ENCODE data around the gene NDUFC2. TPM values are rescaled to one million over a fixed set of nuclear protein-coding genes. Genes with fewer than 3 reads are reported as not detected.

Gene NDUFC2
- total RNA-seq, 4 donors from 2014 or later = 87.8 to 113 (median 96.6) TPM

- TF ChIP-seq CTCF (IDR thresholded peaks at IDR 0.05; ENCODE audit: low read depth) = no peak
These were observed 19.1 kb downstream of the NDUFC2 start for GRCh38 chr11:78060533-78060932.

DNA sequence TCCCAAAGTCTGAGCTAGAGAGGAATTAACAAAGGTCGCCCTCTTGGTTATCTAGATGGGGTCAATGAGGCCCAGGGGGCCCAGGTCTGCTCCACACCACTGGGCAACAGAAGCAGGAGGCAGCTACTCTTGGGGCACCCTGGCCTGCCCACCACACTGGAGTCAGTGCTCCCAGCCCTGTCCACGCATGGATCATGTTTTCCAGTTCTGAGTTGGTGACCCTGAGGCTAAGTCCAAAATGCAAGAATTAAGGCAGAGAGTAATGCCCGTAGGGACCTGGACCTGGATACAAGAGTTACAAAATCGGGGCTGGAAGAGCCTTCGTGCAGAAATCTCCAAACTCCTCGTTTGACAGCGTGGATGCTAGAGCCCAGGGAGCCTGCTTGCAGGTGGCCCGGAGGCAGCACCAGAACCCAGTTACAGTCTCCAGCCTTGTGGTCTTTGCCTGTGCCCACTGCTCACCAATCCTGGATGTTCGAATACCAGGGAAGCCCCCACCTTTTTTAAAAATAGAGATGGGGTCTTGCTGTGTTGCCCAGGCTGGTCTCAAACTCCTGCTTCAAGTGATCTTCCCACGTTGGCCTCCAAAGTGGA lies 22.1 kb downstream of the NDUFC2 start:
- no peak for TF ChIP-seq CTCF (IDR thresholded peaks at IDR 0.05; ENCODE audit: low read depth)

DNA sequence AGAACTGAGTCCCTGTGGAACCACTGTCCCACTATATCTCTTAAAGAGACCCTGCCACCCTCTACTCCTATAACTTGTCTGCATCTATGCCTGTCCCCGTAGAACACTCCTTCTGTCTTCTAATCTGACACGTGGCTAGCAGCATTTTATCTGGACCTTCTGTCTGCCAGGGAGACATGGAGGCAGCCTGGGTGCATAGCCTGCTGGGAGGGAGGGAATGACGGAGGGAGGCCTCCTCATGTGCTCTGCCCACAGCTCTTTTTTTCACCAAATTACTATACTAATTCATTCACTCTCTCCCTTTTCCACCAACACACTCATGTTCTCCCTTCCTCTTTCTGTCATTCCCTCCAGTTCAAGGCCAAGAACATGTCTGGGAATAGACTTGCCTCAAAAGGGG lies 23.6 kb downstream of the NDUFC2 start:
- TF ChIP-seq CTCF (IDR thresholded peaks at IDR 0.05; ENCODE audit: low read depth) = no peak

- TF ChIP-seq CTCF (IDR thresholded peaks at IDR 0.05; ENCODE audit: low read depth) = no peak
These were observed 24.7 kb downstream of the NDUFC2 start for GRCh38 chr11:78054971-78055370.

GRCh38 chr11:78050964-78051831 lies 28.5 kb downstream of the NDUFC2 start:
- TF ChIP-seq CTCF (IDR thresholded peaks at IDR 0.05; ENCODE audit: low read depth) = no peak

DNA sequence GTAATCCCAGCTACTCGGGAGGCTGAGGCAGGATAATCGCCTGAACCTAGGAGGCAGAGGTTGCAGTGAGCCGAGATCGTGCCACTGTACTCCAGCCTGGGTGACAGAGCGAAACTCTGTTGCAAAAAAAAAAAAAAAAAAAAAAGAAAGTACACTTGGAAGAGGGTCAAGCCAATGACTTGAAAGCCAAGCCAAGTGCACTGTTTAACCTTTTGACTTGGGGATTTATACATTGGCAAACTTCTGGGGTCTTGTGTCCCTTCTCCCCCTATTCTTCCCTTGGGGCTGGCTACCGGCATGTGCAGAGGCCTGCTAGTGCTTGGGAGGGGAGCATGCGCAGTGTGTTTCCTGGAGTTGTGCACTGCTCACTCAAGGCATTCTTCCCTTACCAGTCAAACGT lies 30.3 kb downstream of the NDUFC2 start:
- TF ChIP-seq CTCF (IDR thresholded peaks at IDR 0.05; ENCODE audit: low read depth) = no peak

DNA sequence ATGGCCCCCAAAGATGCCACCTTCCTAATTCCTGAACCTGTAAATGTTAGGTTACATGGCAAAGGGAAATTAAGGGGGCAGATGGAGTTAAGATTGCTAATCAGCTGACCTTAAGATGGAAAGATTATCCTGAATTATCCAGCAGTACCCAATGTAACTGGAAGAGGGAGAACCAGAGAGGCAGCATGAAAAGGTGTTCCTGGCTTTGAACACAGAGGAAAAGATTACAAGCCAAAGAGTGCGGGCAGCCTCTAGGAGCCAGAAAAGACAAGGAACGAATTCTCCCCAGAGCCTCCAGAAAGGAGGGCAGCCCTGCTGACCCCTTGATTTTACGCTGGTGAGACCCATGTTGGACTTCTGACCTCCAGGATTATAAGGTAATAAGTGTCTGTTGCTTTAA lies 31.1 kb downstream of the NDUFC2 start:
- no peak for TF ChIP-seq CTCF (IDR thresholded peaks at IDR 0.05; ENCODE audit: low read depth)
